IPS-18a (cell line): ENCODE results near the gene DCAF4L1.

ENCODE experiments used
- H3K27ac ChIP-seq: one replicate; pipeline ENCODE4 v1.5.1; 2013; ENCODE audit warnings: low read length
- H3K27me3 ChIP-seq: one replicate; pipeline ENCODE4 v1.6.1; 2013; ENCODE audit warnings: mild to moderate bottlenecking, low read length; ENCODE audit not compliant: control insufficient read depth, insufficient read depth
- H3K36me3 ChIP-seq: one replicate; pipeline ENCODE4 v1.6.1; 2013; ENCODE audit warnings: low read depth, low read length; ENCODE audit not compliant: control insufficient read depth
- H3K4me1 ChIP-seq: one replicate; pipeline ENCODE4 v1.6.1; 2013; ENCODE audit warnings: low read depth, low read length; ENCODE audit not compliant: control insufficient read depth
- H3K4me3 ChIP-seq: one replicate; pipeline ENCODE4 v1.5.1; 2013; ENCODE audit warnings: low read length
- H3K9ac ChIP-seq: one replicate; pipeline ENCODE4 v1.6.1; 2013; ENCODE audit warnings: mild to moderate bottlenecking, low read length, moderate library complexity
- H3K9me3 ChIP-seq: one replicate; pipeline ENCODE4 v1.6.1; 2013; ENCODE audit warnings: low read depth, low read length; ENCODE audit not compliant: control insufficient read depth

DCAF4L1 gene

GRCh38 chr4:41991916-41992767 is 10.6 kb downstream of the DCAF4L1 start:
- H3K9ac ChIP-seq: no peak overlapping the region
- peak overlapping the region; percentile 90 for H3K4me3 ChIP-seq
- no peak overlapping the region for H3K27ac ChIP-seq
- H3K36me3 ChIP-seq: no peaks in the 10 kb centered on the region
- H3K4me1 ChIP-seq: peaks cover 5% of the 10 kb centered on the region
- no peaks in the 10 kb centered on the region for H3K9me3 ChIP-seq
- H3K27me3 ChIP-seq: no peaks in the 10 kb centered on the region

- Histone ChIP-seq H3K4me1 (peaks cover 5% of the 10 kb centered on the region), H3K4me3 (no peak overlapping the region), H3K9me3 (no peaks in the 10 kb centered on the region), H3K27ac (no peak overlapping the region), H3K36me3 (no peaks in the 10 kb centered on the region), H3K27me3 (no peaks in the 10 kb centered on the region), H3K9ac (no peak overlapping the region)
These were observed 11.7 kb downstream of the DCAF4L1 start for GRCh38 chr4:41992967-41993857.

- no peak overlapping the region for H3K4me3 ChIP-seq
These were observed 13.0 kb downstream of the DCAF4L1 start for GRCh38 chr4:41994461-41994985.

GRCh38 chr4:41998019-41998418 is 16.5 kb downstream of the DCAF4L1 start:
- Histone ChIP-seq H3K36me3 (peaks cover under 1% of the 10 kb centered on the region), H3K27me3 (no peaks in the 10 kb centered on the region), H3K4me1 (no peaks in the 10 kb centered on the region), H3K4me3 (no peak overlapping the region), H3K9ac (no peak overlapping the region), H3K9me3 (no peaks in the 10 kb centered on the region), H3K27ac (no peak overlapping the region)

More at GRCh38 chr4:41994461-41994985, 13.0 kb downstream of the DCAF4L1 start:
- Histone ChIP-seq H3K4me1 (peaks cover 5% of the 10 kb centered on the region), H3K36me3 (no peaks in the 10 kb centered on the region), H3K9me3 (no peaks in the 10 kb centered on the region), H3K27ac (no peak overlapping the region), H3K9ac (no peak overlapping the region), H3K27me3 (no peaks in the 10 kb centered on the region)

GRCh38 chr4:41999321-41999720 is 17.8 kb downstream of the DCAF4L1 start:
- Histone ChIP-seq H3K36me3 (peaks cover 3% of the 10 kb centered on the region), H3K9ac (no peak overlapping the region), H3K9me3 (no peaks in the 10 kb centered on the region), H3K4me3 (no peak overlapping the region), H3K4me1 (no peaks in the 10 kb centered on the region), H3K27ac (no peak overlapping the region), H3K27me3 (no peaks in the 10 kb centered on the region)

GRCh38 chr4:42008011-42008786 is 26.6 kb downstream of the DCAF4L1 start:
- Histone ChIP-seq H3K9ac (no peak overlapping the region), H3K9me3 (no peaks in the 10 kb centered on the region), H3K27ac (no peak overlapping the region), H3K27me3 (no peaks in the 10 kb centered on the region), H3K4me1 (no peaks in the 10 kb centered on the region), H3K4me3 (no peak overlapping the region), H3K36me3 (peaks cover 9% of the 10 kb centered on the region)

GRCh38 chr4:42015438-42015837 is 33.9 kb downstream of the DCAF4L1 start:
- Histone ChIP-seq H3K36me3 (peaks cover 3% of the 10 kb centered on the region), H3K27ac (no peak overlapping the region), H3K4me1 (no peaks in the 10 kb centered on the region), H3K27me3 (no peaks in the 10 kb centered on the region), H3K4me3 (no peak overlapping the region), H3K9ac (no peak overlapping the region), H3K9me3 (no peaks in the 10 kb centered on the region)

GRCh38 chr4:42018451-42018850 is 36.9 kb downstream of the DCAF4L1 start:
- no peaks in the 10 kb centered on the region for H3K4me1 ChIP-seq
- H3K27me3 ChIP-seq: no peaks in the 10 kb centered on the region
- no peak overlapping the region for H3K4me3 ChIP-seq
- H3K27ac ChIP-seq: no peak overlapping the region
- peaks cover 15% of the 10 kb centered on the region for H3K36me3 ChIP-seq
- no peaks in the 10 kb centered on the region for H3K9me3 ChIP-seq
- H3K9ac ChIP-seq: no peak overlapping the region
